ENCODE results near the gene NAP1L5. TPM values are rescaled to one million over a fixed set of nuclear protein-coding genes. Genes with fewer than 3 reads are reported as not detected.

Gene NAP1L5, protein sequence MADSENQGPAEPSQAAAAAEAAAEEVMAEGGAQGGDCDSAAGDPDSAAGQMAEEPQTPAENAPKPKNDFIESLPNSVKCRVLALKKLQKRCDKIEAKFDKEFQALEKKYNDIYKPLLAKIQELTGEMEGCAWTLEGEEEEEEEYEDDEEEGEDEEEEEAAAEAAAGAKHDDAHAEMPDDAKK
- polyA plus RNA-seq (ENCODE audit: insufficient read length in 4 of 4) = 10 to 100 TPM; 11.1 to 17.4 (median 15.3) TPM

DNA sequence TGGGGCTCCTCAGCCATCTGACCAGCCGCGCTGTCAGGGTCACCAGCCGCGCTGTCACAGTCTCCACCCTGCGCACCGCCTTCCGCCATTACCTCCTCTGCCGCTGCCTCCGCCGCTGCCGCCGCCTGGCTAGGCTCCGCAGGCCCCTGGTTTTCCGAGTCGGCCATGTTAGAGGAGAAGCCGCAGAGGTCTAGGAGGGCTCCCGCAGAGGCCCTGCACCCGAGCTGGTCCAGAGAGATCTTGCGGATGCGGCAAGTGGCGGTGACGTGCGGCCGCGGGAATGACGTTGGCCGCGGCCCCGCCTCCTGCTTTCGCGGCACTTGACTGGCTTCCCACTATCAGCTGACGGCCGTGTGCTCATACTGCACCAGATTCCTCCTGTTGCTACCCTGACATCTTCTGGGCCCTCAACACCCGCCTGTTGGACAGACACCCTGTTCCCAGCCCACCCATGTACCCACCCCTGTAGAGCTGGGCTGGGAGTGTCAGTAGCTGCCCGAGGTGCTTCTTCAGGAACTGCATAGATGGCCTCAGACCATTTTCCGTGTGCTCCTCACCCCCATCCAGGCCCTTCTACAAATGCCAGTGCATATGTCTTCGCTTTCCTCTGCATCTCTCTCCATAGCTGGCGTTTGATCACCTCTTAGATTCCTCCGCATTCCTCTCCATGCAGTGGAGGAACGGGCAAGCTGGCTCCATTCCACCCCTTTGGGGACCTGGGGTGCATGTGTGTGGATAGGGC lies at the start of gene NAP1L5:
NAP1L5 (minus strand) TSS at position 242 of the 742 bp plus-strand sequence; CDS start at position 167, 75 bp downstream.
- peak in 1 of 4 donors; percentile 31 for DNase-seq (ENCODE audit: low read depth in 4 of 4, low spot score in 2 of 4)

DNA sequence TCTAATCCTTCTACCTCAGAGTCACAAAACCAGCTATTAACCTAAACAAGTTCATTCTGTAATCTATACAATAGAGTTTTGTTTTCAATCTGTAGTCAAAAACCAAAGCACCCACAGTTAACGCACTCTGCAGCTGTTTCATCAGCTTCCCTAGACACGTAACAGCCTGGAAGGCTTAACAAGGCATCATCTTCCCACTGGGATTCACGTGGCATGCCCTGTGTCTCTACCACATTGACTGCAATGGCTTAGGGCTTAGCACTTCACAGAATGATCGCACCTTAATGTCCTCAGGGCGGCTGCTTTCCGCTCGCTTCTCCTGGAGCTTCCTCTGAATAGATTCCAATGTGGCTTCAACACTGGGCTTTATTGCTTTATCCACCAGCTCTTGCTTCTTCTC lies 49.7 kb upstream of the NAP1L5 start:
- DNase-seq (ENCODE audit: low read depth in 4 of 4, low spot score in 2 of 4) = no peak

DNA sequence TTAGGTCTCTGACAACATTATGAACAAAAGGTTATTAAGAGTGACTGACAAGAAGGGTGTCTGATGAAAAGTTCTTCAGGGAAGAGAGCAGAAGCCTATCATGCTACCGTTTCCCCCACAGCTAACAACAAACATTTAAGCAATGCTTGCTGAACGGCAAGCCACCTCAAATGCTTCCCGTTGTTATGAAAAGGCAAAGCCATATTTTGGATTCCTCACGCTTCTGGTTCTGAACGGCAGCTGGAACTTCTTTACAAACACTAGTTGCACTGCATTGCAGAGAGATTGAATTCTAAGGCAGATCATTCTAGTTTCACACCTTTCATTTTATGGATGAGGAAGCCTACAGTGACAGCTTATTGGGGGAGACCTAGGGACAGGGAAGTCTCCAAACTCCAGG lies 48.6 kb upstream of the NAP1L5 start:
- no peak for DNase-seq (ENCODE audit: low read depth in 4 of 4, low spot score in 2 of 4)

DNA sequence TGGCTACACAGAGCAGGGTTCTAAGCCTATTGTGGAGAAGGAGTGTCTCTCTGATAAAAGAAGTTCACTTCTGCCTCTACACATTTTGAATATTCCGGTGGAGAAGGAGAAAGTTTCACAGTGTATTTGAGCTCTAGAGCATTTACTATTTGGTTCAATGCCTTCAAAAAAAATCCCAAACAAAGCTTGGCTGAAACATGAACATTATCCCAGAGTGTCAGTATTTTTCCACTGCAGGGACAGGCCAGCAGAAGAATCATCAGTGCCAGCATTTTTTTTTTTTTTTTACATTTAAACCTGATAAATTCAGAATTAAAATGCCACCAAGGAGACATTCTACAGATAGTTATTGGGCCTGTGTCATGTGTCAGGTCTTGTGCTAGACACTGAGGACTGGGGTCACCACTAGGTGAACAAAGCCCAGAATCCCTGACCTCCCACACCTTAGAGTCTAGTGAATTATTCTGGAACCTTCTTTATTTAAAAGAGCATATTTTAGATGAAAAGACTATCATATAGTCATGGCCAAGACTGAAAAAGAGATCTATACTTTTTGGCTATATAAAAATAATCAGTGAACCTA lies 48.0 kb upstream of the NAP1L5 start:
- no peak for DNase-seq (ENCODE audit: low read depth in 4 of 4, low spot score in 2 of 4)

DNA sequence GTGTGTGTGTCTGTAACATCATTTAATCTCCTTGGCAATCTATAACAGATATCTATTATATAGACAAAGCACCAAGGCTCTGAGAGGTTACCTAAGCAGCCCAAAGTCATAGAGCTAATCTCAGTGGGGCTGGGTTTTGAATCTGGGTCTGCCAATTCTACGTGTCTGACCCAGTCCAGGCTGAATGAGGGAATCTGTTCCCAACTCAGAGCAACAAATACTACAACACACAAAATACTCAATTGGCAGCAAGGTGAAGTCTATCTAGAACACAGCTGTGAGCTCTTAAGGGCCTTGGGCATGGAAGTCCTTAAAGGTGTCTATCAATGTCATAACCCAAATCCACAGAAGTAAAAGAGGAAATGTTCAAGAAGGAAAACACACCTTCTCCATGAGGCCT lies 47.5 kb upstream of the NAP1L5 start:
- DNase-seq (ENCODE audit: low read depth in 4 of 4, low spot score in 2 of 4) = no peak

DNA sequence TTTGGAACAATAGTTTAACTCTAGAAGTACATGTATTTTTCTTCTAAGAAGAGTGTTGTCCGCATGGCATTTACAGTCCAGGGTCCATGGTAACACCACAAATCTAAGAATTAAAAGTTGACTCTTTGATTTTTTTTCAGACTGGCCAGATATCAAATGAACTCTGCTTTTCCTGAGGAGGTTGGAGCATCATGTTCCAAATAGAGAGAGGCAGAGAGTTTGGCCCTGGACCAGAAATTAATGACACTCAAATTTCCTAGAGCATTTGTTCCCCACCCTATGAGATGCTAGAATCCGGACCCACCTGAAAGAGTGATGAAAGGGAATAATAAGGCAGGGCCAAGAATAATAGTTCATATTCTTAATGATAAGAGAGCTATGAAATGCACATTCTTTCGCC lies 47.0 kb upstream of the NAP1L5 start:
- DNase-seq (ENCODE audit: low read depth in 4 of 4, low spot score in 2 of 4) = no peak

DNA sequence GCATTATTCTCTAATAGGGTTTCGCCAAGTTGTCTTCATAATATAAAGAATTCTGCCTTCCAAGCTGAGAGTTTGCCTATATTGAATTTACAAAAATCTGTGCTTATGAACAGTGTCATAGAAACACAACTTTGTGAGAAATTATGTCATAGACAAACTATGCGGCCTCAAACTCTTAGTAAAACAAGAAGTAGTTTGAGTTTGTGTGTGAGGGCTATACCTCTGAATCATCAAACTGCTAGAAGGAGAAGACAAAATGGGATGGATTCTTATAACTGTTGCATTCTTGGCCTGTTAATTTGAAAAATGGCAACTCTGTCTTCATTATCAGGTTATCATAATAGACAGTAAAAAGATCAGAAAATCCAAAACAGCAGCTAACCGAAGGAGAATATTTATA lies 46.1 kb upstream of the NAP1L5 start:
- no peak for DNase-seq (ENCODE audit: low read depth in 4 of 4, low spot score in 2 of 4)

DNA sequence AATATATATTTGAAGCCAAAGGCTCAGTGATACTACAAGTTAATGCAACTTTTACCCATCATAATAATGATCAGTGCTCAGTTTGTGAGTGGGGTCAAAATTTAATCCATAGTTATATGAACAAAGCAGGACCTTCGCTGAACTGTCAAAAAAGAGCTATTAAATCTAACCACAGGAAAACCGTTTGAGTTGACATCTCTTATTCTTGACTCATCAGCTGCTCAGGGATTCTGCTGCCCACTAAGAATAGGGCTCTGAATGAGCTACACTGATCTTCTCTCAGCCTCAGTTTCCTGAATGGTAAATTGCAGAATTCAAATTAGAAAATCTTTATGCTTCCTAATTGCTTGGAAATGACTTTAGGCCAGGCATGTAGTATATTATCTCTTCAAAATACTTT lies 44.9 kb upstream of the NAP1L5 start:
- no peak for DNase-seq (ENCODE audit: low read depth in 4 of 4, low spot score in 2 of 4)

DNA sequence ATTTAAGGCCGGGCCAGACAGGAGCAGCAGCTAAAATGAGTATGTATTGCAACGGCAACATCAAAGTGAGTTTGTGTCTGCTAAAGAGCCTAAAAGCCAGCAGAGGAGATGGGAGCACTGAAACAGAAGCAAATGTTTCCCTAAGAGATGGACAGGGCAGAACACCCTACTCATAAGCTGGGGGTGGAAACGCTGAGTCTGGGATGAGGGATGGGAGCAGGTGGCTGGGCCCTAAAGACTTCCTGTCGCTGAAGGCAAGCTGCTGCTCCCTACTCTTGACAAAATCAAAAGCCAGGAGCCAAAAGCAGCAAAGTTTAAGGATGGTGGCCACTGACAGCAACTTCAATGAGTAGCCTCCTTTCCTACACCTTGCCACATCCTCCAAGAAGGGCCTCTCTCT lies 40.6 kb upstream of the NAP1L5 start:
- DNase-seq (ENCODE audit: low read depth in 4 of 4, low spot score in 2 of 4) = peak in 1 of 4 donors; percentile 23

DNA sequence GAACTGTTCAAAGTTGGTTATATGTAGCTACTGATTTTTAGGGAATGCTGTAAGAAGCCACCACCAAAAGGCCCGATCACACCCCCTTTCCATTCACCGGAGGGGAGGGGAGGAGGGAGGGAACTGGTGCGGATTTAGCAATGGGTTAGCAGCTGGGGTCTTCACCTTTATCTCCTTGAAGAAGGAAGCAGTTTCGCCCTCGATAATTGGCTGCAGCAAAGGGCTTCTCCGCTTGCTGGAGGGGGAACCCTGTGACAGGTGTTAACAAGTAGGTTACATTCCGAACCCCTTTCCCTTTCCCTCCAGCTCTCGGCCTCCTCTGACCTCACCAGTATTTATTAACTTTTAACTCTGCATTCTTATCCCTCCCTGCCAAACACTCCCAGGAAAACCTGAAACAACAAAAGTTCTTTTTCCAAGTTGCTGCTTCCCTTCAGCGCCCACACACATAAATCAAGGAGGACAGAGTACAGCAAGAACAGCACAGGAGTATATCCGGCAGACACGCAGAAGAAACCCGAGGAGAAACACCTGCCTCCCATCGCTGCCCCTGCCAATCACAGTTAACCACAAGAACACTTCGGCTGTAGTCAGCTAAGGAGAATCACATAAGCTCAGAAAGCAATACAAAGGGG lies 39.8 kb upstream of the NAP1L5 start:
- DNase-seq (ENCODE audit: low read depth in 4 of 4, low spot score in 2 of 4) = peak; percentile 66 to 86 (median 82)

DNA sequence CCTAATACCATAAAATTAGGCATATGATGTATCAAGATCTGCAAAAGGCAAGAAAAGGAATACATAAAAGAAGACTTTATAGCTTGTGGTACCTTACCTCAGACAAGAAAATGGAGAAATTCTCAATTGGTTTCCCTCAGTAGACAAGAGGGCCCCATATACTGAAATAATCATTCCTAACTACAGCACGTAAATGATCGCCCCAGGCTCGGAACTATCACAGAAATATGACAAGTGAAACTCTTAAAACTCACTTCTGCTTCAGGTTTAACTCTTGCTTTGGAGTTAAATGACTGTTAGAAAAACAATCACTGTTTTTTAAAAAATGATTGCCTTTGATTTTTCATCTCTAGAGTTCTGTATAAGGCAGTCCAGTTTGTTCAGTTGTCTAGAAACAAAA lies 38.6 kb upstream of the NAP1L5 start:
- DNase-seq (ENCODE audit: low read depth in 4 of 4, low spot score in 2 of 4) = no peak

DNA sequence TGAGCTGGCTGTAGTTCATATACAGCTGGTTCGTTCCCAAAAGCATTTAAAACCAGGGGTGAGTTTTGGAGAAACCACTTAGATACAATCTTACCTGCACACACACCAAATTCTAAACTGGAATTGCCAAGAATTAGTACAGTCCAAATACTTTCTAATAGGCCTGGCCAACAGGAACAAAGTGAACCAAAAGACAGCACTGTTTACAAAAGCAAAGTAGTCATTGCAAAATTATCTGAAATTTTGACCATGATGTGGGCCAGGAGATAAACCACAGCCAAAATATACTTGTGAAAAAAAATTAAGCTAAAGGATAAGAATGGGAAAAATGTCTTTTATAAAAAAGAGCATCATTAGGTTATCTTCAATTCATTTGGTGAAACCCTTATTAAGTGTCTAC lies 37.9 kb upstream of the NAP1L5 start:
- no peak for DNase-seq (ENCODE audit: low read depth in 4 of 4, low spot score in 2 of 4)

DNA sequence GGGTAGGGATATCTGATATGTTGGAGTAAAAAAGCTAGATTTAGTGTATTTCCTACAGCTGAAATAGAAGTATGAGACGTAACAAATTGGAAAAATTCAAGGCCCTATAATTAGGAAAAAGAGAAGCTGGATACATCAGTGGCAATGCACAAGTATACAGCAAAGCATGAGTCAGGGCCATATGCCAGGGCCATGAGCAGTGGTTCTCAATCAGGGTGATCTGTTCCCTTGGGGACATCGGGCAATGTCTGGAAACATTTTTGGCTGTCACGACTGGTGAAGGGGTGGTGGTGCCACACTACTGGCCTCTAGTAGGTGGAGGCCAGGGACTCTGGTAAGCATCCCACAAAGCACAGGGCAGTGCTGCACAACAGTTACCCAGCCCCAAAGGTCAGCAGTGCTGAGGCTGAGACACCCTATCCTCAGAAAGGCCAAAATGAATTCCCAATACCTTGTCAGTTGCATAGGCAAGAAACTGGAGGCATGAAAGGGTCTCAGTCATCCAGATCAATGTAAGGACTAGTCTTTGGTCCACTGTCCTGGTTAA lies 36.8 kb upstream of the NAP1L5 start:
- DNase-seq (ENCODE audit: low read depth in 4 of 4, low spot score in 2 of 4) = no peak

DNA sequence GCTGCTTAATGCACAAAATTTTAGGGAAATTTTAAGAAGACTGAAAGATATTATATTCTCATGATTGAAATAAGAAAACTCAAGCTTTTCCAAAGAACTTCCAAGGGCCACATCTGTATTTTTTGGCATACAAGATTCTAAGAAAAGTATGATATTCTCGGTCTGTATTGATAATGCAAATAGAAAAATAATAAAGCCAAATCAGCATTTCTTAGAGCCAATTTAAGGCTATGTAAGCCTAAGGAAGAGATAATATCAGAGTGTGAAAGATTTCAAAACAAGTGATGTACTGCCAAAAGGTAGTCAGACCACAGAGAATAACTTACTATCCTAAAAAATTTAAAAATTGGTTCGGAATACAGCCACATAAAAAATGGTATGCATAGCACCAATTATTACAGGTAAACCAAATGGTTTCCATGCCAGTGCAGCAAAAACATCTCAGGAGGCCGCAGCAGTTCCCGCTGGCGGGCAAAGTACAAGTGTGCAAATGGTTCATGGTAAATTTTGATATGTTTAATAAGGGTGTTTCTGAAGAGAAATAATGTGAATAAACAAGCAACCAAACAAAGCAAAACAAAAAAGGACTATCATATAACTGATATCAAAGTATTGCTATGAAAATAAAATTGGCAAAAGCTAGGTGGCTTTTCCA lies 35.2 kb upstream of the NAP1L5 start:
- no peak for DNase-seq (ENCODE audit: low read depth in 4 of 4, low spot score in 2 of 4)

DNA sequence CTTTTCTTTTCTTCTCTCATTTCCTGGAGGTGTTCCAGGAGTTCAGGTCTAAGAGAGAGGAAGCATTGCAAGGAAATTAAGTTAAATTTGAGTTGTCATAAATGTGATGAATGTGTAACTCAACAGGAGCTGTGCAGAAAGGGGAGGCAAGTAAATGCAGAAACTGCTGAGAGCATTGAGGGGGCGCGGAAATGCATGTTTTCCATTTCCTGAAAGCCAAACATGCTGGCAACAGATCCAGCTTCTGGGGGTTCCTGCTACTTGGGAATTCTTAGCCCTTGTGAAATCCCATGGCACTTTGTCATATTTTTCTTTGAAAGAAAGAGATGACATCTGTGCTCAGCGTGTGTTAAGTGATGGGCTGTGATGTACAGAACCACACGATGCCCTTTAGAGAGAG lies 33.8 kb upstream of the NAP1L5 start:
- DNase-seq (ENCODE audit: low read depth in 4 of 4, low spot score in 2 of 4) = no peak

DNA sequence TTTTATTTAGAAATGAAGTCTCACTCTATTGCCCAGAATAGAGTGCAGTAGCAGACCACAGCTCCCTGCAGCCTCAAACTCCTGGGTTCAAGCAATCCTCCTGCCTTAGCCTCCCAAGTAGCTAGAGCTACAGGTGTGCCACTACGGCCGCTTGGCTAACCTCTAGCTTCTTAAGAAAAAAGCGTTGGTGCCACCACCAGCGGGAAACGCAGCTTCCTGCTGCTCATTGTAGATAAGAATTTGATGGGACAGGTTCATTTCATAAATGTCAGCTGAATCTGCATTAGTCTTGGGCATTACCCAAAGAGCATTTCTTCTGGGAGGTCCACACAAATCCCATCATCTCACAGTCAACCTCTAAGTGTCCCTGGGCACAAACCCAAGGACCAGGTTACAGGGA lies 33.2 kb upstream of the NAP1L5 start:
- DNase-seq (ENCODE audit: low read depth in 4 of 4, low spot score in 2 of 4) = no peak

DNA sequence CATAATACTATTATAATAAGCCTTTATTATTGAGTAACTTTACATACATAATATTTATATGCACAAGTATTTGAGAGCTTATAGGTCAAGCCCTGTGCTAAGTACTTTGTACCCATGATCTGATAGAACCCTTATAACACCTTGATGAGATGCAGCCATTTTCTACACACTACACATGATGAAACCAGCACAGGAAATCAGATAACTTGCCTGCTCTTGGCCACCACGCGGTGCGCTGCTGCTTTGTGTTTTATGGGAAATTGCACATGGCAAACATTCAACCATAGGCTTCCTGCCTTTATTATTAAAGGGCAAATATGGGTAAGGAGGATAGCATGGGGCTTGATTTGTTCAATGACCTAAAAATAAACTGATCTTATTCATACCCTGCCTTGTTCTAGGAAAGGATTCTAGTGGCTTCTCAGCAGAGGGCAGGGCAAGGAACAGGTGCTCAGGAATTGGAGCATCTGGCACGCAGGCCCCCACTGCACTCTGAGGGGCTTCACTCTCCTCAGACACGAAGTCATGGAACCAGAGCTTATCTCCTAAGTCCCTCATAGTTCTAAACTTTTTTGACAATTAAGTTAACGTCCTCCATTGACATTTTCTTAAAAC lies 31.6 kb upstream of the NAP1L5 start:
- DNase-seq (ENCODE audit: low read depth in 4 of 4, low spot score in 2 of 4) = no peak

DNA sequence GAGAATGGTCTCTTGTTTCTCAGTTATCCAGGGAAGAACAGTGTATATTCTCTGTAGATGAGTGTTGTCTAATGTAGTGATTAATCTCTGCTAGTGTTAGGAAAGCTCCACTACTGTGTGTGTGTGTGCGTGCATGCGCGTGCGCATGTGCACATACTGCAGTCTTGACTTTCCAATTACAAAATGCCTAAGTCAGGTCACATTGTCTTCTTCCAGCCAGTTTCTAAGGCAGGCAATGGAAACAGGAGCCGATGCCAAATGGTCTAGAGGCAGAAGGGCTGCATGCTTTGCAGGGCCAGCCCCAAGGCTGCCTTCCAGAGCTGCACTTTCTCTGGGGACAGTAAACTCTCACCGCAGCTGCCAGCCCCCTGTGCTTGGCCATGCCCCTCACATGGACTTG lies 30.5 kb upstream of the NAP1L5 start:
- no peak for DNase-seq (ENCODE audit: low read depth in 4 of 4, low spot score in 2 of 4)

DNA sequence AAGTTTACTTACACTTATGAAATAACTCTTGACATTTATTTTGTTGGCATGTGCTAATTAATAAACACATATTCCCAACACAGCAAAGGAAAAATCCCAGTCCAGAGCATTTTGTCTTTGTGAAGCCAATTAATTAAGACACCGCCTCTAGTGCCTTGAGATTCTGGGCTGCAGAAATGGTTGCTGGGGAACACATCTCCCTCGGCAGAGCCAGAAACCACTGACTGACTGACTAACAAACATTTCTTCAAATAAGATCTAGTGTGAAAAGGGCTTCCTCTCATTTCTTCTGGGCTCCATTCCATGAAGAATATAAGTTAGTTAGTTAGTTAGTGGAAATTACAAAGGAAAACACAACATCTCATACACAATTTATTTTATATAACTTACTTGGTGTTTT lies 28.4 kb upstream of the NAP1L5 start:
- DNase-seq (ENCODE audit: low read depth in 4 of 4, low spot score in 2 of 4) = no peak

DNA sequence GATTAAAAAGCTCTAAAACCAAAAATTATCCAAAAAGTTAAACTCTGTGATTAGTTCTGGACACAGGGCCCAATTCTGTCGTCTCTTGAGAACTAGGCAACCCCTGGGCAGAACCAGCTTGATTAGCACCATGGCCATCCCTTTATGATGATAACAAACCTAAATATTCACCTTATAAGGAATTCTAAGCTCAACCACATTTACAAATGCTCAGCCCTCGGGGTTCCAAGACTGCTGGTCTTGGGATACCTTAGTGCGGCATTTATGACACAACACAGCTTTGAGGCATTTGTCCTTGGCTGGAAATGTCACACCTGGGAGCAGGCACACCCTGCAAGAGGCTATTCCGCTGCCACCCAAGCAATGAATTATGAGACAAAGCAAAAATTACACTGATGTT lies 27.5 kb upstream of the NAP1L5 start:
- DNase-seq (ENCODE audit: low read depth in 4 of 4, low spot score in 2 of 4) = no peak
